SK-N-SH (cell line): ENCODE data around the gene RASA3.

ENCODE experiments used
- ELF1 ChIP-seq: IDR thresholded peaks from 2 replicates; pipeline ENCODE4 v1.4.0; 2012
- EP300 ChIP-seq, 2 experiments: IDR thresholded peaks; 2 replicates each; pipeline versions ENCODE4 v1.4.0 to v1.6.1; 2012; ENCODE audit warnings: borderline replicate concordance in 1 of 2, low read depth in 1 of 2, low read length in 1 of 2
- EZH2phosphoT487 ChIP-seq: fragments of 200-600 bp; sonication (generic); IDR thresholded peaks from 2 replicates; pipeline ENCODE4 v1.6.1; 2017; ENCODE audit warnings: low read depth, mixed run types, mild to moderate bottlenecking, antibody characterized with exemption, moderate library complexity, borderline replicate concordance
- GABPA ChIP-seq: IDR thresholded peaks from 2 replicates; pipeline ENCODE4 v1.4.0; 2012; ENCODE audit warnings: low read depth, mild to moderate bottlenecking
- MXI1 ChIP-seq: IDR thresholded peaks from 2 replicates; pipeline ENCODE4 v1.6.1; 2012; ENCODE audit warnings: mild to moderate bottlenecking, low read depth, low read length, improper control_type of control experiment
- NRF1 ChIP-seq: IDR thresholded peaks from 2 replicates; pipeline ENCODE4 v1.6.1; 2012; ENCODE audit warnings: low read depth, mild to moderate bottlenecking, low read length
- POLR2AphosphoS5 ChIP-seq: IDR thresholded peaks from 2 replicates; pipeline ENCODE4 v1.6.1; 2012; ENCODE audit warnings: low read depth, low read length
- RFX5 ChIP-seq: IDR thresholded peaks from 2 replicates; pipeline ENCODE4 v1.6.1; 2012; ENCODE audit warnings: mild to moderate bottlenecking, improper control_type of control experiment, low read length
- SMC3 ChIP-seq: IDR thresholded peaks from 2 replicates; pipeline ENCODE4 v1.6.1; 2012; ENCODE audit warnings: low read depth, low read length, improper control_type of control experiment
- TAF1 ChIP-seq: IDR thresholded peaks from 2 replicates; pipeline ENCODE4 v1.6.1; 2012; ENCODE audit warnings: low read depth, mild to moderate bottlenecking, low read length, moderate library complexity, borderline replicate concordance
- TCF12 ChIP-seq: IDR thresholded peaks from 2 replicates; pipeline ENCODE4 v1.4.0; 2012
- TF ChIP-seq, protein P1 (sequence below): fragments of 200-600 bp; sonication (generic); IDR thresholded peaks from 2 replicates; pipeline ENCODE4 v1.6.1; 2017; ENCODE audit warnings: antibody characterized with exemption, mild to moderate bottlenecking, moderate library complexity
- TF ChIP-seq, protein P2 (sequence below): IDR thresholded peaks from 2 replicates; pipeline ENCODE4 v1.4.0; 2012; ENCODE audit warnings: low read depth, borderline replicate concordance

DNA sequence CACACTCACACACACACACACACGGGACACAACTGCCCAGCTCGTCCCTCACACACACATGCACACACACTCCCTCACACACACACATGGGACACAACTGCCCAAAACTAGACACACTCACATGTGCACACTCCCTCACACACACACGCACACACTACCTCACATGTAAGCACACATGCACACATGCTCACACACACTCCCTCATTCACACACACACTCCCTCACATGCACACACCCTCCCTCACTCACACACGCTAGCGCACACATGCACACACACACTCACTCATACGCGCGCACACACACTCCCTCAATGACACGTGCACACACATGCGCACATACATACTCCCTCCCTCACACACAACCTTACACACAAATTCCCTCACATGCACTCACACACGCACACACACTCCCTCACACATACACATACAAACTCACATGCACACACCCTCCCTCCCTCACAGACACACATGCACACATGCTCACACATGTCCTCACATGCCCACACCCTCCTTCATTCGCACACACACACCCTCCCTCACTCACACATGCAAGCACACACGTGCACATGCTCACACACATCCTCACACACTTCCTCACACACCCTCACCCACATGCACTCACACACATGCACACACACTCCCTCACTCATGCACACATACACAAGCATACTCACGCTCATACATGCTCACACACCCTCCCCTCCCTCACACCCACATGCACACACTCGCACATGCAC lies 9.0 kb upstream of the RASA3 start:
- TF ChIP-seq, protein P1, sequence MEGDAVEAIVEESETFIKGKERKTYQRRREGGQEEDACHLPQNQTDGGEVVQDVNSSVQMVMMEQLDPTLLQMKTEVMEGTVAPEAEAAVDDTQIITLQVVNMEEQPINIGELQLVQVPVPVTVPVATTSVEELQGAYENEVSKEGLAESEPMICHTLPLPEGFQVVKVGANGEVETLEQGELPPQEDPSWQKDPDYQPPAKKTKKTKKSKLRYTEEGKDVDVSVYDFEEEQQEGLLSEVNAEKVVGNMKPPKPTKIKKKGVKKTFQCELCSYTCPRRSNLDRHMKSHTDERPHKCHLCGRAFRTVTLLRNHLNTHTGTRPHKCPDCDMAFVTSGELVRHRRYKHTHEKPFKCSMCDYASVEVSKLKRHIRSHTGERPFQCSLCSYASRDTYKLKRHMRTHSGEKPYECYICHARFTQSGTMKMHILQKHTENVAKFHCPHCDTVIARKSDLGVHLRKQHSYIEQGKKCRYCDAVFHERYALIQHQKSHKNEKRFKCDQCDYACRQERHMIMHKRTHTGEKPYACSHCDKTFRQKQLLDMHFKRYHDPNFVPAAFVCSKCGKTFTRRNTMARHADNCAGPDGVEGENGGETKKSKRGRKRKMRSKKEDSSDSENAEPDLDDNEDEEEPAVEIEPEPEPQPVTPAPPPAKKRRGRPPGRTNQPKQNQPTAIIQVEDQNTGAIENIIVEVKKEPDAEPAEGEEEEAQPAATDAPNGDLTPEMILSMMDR = no peak
- no peak for TF ChIP-seq EZH2phosphoT487
- TF ChIP-seq TAF1 = no peak
- no peak for TF ChIP-seq GABPA
- no peak for TF ChIP-seq EP300 (IDR thresholded peaks at IDR 0.05; ENCODE audit: borderline replicate concordance in 1 of 2, low read depth in 1 of 2, low read length in 1 of 2)
- TF ChIP-seq SMC3 = no peak
- no peak for TF ChIP-seq RFX5
- TF ChIP-seq MXI1 = no peak
- TF ChIP-seq POLR2AphosphoS5 = no peak
- TF ChIP-seq, protein P2, sequence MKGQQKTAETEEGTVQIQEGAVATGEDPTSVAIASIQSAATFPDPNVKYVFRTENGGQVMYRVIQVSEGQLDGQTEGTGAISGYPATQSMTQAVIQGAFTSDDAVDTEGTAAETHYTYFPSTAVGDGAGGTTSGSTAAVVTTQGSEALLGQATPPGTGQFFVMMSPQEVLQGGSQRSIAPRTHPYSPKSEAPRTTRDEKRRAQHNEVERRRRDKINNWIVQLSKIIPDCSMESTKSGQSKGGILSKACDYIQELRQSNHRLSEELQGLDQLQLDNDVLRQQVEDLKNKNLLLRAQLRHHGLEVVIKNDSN = no peak
- no peak for TF ChIP-seq NRF1
- TF ChIP-seq TCF12 = no peak
- no peak for TF ChIP-seq ELF1
